LNCaP clone FGC (cell line): Measurements from ENCODE around the gene UBAC2.

Experiments used
- DNase-seq: peaks from one replicate; pipeline ENCODE4 v3.0.0-alpha.2; 2011; ENCODE audit warnings: low read depth
- H3K4me3 ChIP-seq: 2 replicates; pipeline ENCODE4 v1.5.1; 2011; ENCODE audit warnings: mild to moderate bottlenecking, low read depth, low read length, control low read depth
- TF ChIP-seq, protein P1 (sequence below): IDR thresholded peaks from 2 replicates; pipeline ENCODE4 v1.5.1; 2012; ENCODE audit warnings: mild to moderate bottlenecking; ENCODE audit not compliant: control insufficient read depth, insufficient read depth; ENCODE audit errors: extremely low read depth

UBAC2 gene, protein sequence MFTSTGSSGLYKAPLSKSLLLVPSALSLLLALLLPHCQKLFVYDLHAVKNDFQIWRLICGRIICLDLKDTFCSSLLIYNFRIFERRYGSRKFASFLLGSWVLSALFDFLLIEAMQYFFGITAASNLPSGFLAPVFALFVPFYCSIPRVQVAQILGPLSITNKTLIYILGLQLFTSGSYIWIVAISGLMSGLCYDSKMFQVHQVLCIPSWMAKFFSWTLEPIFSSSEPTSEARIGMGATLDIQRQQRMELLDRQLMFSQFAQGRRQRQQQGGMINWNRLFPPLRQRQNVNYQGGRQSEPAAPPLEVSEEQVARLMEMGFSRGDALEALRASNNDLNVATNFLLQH

DNA sequence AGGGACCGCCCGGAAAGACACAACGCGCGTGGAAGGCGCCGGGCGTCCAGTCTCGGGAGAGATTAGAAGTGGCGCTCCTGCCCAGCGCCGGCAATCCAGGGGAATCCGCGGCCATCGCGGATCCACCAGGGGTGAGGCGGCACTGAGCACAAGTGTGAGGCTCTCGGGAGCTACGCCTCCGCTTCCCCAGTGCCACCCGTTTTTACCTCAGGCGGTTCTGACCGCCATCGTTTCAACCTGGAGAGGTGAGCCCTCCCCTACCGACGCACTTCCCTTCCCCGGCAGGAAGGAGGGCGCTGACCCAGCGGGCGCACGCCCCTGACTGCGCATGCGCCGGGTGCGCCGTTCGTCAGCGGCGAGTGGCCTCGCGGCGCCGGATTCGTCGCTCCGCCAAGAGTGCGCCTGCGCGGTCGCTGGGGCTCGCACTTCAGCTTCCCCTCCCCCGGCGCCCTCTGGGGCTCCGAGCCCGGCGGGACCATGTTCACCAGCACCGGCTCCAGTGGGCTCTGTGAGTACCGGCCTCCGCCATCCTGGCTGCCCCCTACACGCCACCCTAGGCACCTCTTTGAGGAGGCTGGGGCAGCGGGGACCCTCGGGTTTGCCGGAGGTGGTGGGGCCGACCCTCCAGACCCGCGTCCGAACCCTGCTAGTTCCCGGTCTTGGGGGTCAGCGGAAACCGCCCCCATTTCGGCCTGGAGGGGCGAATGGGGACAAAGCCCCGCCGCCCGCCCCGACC, at the start of gene UBAC2:
Gene UBAC2 (plus strand): TSS at position 423 of the 736 bp plus-strand sequence. CDS start 55 bp downstream, at position 478.
- TF ChIP-seq, protein P1, sequence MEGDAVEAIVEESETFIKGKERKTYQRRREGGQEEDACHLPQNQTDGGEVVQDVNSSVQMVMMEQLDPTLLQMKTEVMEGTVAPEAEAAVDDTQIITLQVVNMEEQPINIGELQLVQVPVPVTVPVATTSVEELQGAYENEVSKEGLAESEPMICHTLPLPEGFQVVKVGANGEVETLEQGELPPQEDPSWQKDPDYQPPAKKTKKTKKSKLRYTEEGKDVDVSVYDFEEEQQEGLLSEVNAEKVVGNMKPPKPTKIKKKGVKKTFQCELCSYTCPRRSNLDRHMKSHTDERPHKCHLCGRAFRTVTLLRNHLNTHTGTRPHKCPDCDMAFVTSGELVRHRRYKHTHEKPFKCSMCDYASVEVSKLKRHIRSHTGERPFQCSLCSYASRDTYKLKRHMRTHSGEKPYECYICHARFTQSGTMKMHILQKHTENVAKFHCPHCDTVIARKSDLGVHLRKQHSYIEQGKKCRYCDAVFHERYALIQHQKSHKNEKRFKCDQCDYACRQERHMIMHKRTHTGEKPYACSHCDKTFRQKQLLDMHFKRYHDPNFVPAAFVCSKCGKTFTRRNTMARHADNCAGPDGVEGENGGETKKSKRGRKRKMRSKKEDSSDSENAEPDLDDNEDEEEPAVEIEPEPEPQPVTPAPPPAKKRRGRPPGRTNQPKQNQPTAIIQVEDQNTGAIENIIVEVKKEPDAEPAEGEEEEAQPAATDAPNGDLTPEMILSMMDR = no peak
- H3K4me3 ChIP-seq = peak within 1 kb of the TSS; percentile 91
- DNase-seq = peak; percentile 77

DNA sequence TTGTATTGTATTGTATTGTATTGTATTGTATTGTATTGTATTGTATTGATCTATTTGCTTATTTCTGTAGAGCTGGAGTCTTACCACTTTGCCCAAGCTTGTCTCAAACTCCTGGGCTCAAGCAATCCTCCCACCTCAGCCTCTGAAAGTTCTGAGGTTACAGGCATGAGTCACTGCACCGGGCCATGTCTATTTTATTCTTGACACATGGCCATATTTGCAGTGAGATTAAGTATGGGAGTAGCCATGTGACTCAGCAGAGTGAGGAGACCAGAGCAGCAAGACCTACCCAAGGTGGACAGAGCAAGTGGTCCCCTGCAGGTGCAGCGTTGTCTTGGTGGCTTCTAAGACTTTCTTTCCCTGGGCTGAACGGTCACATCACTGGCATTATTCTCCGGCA, 49.1 kb upstream of the UBAC2 start:
- TF ChIP-seq, protein P1 = no peak
- no peak overlapping the region for H3K4me3 ChIP-seq
- no peak for DNase-seq

DNA sequence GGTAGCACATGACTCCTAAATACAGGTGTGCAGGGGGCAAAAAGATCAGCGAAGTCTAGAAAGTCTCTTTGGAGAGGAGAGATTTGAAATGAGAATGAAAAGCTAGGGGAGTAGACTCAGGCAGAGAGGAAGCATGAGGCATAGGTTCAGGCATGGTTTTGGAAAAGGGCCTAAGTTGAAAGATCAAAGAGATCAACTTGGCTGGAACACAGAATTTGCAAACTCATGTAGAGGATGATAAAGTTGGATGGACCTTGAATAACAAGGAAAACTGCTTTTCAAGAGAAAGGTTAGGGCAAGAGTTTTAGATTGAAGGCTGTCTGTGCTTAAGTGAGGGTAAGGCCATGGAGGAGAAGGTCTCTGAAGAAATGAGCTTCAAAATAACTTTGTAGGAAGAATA, 47.4 kb upstream of the UBAC2 start:
- no peak overlapping the region for H3K4me3 ChIP-seq
- TF ChIP-seq, protein P1 = no peak
- DNase-seq = no peak

DNA sequence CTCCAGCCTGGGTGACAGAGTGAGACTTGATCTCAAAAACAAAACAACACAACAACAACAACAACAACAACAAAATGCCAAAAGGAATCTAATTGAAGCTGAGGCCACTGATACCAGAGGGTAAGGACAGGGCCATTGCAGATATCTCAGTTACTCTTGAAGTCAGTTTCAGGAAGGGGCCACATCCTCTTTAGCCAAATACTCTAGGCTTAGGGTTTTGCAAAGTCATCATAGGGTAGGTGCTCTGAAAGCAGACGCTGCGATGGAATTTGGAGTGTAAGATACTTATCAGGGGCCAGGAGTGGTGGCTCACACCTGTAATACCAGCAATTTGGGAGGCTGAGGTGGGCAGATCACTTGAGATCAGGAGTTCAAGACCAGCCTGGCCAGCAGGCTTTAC, 46.6 kb upstream of the UBAC2 start:
- H3K4me3 ChIP-seq = no peak overlapping the region
- DNase-seq = no peak
- TF ChIP-seq, protein P1 = no peak

DNA sequence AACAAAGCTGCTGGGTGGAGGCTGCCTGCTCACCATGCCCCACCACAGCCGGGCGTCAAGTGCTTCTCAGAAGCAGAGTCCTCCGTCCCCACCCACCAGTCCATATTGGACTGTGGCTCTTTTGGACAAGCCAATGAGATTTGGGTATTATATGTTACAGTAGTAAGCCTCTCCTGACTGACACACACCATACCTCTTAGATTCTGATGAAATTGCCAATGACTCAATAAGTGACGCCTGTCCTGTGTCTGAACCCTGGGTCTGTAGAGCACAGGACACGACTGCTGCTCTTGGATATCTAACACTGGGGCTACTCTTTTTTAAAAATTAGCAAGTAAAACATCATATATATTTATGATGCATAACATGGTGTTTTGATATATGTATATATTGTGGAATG, 44.8 kb upstream of the UBAC2 start:
- TF ChIP-seq, protein P1 = no peak
- no peak overlapping the region for H3K4me3 ChIP-seq
- no peak for DNase-seq

DNA sequence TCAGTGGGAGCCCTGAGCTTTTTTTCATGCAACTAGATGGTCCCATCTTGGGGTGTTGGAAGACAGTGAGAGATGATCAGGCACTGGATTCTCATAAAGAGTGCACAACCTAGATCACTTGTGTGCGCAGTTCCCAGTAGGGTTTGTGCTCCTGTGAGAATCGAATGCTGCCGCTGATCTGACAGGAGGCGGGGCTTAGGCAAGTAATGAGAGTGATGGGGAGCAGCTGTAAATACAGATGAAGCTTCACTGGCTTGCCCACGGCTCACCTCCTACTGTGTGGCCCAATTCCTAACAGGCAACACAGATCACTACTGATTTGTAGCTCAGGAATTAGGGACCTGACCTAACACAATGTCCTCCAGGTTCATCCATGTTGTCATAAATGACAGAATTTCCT, 43.6 kb upstream of the UBAC2 start:
- TF ChIP-seq, protein P1 = no peak
- H3K4me3 ChIP-seq = no peak overlapping the region
- DNase-seq = no peak
